Measurements from ENCODE around the gene FMNL2.
"Not testable (repeated sequence)": the region's sequence is repeated elsewhere in the genome, so short reads cannot be mapped to it uniquely, and the experiment has no call there.

DNA sequence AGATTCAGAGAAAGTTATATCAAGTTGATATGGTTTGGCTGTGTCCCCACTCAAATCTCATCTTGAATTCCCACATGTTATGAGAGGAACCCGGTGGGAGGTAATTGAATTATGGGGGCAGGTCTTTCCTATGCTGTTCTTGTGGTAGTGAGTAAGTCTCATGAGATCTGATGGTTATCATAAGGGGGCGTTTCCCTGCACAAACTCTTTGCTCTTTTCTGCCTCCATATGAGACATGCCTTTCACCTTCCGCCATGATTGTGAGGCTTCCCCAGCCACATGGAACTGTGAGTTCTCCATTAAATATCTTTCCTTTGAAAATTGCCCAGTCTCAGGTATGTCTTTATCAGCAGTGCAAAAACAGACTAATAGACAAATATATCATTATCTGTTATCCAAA, 187.5 kb downstream of the FMNL2 start:
- not testable (repeated sequence) for TF ChIP-seq EZH2phosphoT487 (IDR thresholded peaks at IDR 0.05; ENCODE audit: unreplicated experiment); JUNB (IDR thresholded peaks at IDR 0.05; ENCODE audit: unreplicated experiment); POLR2AphosphoS5 (IDR thresholded peaks at IDR 0.05; ENCODE audit: low read depth); EZH2 (IDR thresholded peaks at IDR 0.05; ENCODE audit: low read depth, unreplicated experiment)
- TF ChIP-seq, protein P1, sequence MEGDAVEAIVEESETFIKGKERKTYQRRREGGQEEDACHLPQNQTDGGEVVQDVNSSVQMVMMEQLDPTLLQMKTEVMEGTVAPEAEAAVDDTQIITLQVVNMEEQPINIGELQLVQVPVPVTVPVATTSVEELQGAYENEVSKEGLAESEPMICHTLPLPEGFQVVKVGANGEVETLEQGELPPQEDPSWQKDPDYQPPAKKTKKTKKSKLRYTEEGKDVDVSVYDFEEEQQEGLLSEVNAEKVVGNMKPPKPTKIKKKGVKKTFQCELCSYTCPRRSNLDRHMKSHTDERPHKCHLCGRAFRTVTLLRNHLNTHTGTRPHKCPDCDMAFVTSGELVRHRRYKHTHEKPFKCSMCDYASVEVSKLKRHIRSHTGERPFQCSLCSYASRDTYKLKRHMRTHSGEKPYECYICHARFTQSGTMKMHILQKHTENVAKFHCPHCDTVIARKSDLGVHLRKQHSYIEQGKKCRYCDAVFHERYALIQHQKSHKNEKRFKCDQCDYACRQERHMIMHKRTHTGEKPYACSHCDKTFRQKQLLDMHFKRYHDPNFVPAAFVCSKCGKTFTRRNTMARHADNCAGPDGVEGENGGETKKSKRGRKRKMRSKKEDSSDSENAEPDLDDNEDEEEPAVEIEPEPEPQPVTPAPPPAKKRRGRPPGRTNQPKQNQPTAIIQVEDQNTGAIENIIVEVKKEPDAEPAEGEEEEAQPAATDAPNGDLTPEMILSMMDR (conservative IDR thresholded peaks at IDR 0.05; ENCODE audit: low read depth in 2 of 2), result not testable (repeated sequence)
- TF ChIP-seq, protein P2, sequence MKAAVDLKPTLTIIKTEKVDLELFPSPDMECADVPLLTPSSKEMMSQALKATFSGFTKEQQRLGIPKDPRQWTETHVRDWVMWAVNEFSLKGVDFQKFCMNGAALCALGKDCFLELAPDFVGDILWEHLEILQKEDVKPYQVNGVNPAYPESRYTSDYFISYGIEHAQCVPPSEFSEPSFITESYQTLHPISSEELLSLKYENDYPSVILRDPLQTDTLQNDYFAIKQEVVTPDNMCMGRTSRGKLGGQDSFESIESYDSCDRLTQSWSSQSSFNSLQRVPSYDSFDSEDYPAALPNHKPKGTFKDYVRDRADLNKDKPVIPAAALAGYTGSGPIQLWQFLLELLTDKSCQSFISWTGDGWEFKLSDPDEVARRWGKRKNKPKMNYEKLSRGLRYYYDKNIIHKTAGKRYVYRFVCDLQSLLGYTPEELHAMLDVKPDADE (IDR thresholded peaks at IDR 0.05), result not testable (repeated sequence)
